Activated CD4-positive, alpha-beta memory T cell treated with anti-CD3 and anti-CD28 coated beads for 36 hours (primary cell): ENCODE measurements around the gene HSD17B12. TPM values are rescaled to one million over a fixed set of nuclear protein-coding genes. Genes with fewer than 3 reads are reported as not detected.

Experiments
- CTCF ChIA-PET: fragments of 350-600 bp; sonication (Branson Sonifier 250); formaldehyde crosslinking; loops from one replicate; lab custom pipeline; 2021; ENCODE audit warnings: antibody characterized with exemption, inconsistent platforms; lab: Charles Lee
- POLR2A ChIA-PET: fragments of 350-600 bp; sonication (Branson Sonifier 250); formaldehyde crosslinking; loops from one replicate; lab custom pipeline; 2021; ENCODE audit warnings: antibody characterized with exemption; lab: Charles Lee
- DNase-seq: peaks from one replicate; pipeline ENCODE4 v3.0.0-alpha.2; 2020
- H3K27ac Mint-ChIP-seq: one replicate; pipeline ENCODE4 v1.8.0; 2021; ENCODE audit warnings: mixed read lengths
- H3K27me3 Mint-ChIP-seq: one replicate; pipeline ENCODE4 v1.8.0; 2021; ENCODE audit warnings: mixed read lengths
- H3K36me3 Mint-ChIP-seq: one replicate; pipeline ENCODE4 v1.8.0; 2021; ENCODE audit warnings: mixed read lengths
- H3K4me1 Mint-ChIP-seq: one replicate; pipeline ENCODE4 v1.8.0; 2021; ENCODE audit warnings: low read depth, mixed read lengths
- H3K4me3 Mint-ChIP-seq: one replicate; pipeline ENCODE4 v1.8.0; 2021; ENCODE audit warnings: mild to moderate bottlenecking, mixed read lengths
- H3K9me3 Mint-ChIP-seq: one replicate; pipeline ENCODE4 v1.8.0; 2021; ENCODE audit warnings: mixed read lengths
- intact Hi-C: fragments of 100-400 bp; cut with micrococcal nuclease; formaldehyde crosslinking; loops from one replicate; pipeline ENCODE4 v1.15.1; 2023
- total RNA-seq, 2 experiments: library from RNA; stranded (reverse); gene quantifications; one replicate each; pipeline ENCODE4 v1.2.3, GENCODE V29; 2021

Gene HSD17B12
- total RNA-seq, 2 experiments from 2014 or later, result 32.8 to 35.3 TPM

GRCh38 chr11:43879789-43880639 lies 199.5 kb downstream of the HSD17B12 start:
- no peak for DNase-seq
- Mint-ChIP-seq H3K4me3 (peak overlapping the region; percentile 93), H3K27ac (peak overlapping the region; percentile 72), H3K27me3 (peaks cover 17% of the 10 kb centered on the region), H3K4me1 (peaks cover 23% of the 10 kb centered on the region), H3K36me3 (peaks cover 20% of the 10 kb centered on the region), H3K9me3 (no peaks in the 10 kb centered on the region)
- ChIA-PET POLR2A (no interaction called here), CTCF (interaction anchor here (0.6 to 1.9 kb wide), 3 partner anchors 9 to 10 kb away, joined by 3 to 15 read pairs (median 3); no protein-coding TSS in a partner anchor)
- intact Hi-C loops, result loop anchor here (1.0 to 5.0 kb wide), 3 partner anchors 11 to 48 kb away; no protein-coding TSS in a partner anchor

GRCh38 chr11:43880640-43881159 lies 200.2 kb downstream of the HSD17B12 start, which contains the start of gene ALKBH3:
TSS of gene ALKBH3 (plus strand) at chr11:43880831. CDS start at chr11:43882653, 1,822 bp downstream.
- intact Hi-C loops, result loop anchor here (1.0 to 5.0 kb wide), 3 partner anchors 11 to 48 kb away; no protein-coding TSS in a partner anchor
- Mint-ChIP-seq H3K4me1 (peaks cover 23% of the 10 kb centered on the region), H3K27ac (peak within 1 kb of the TSS; percentile 72), H3K36me3 (peaks cover 27% of the 10 kb centered on the region), H3K9me3 (no peaks in the 10 kb centered on the region), H3K4me3 (peak within 1 kb of the TSS; percentile 93), H3K27me3 (peaks cover 10% of the 10 kb centered on the region)
- ChIA-PET POLR2A (interaction anchor here (1.2 kb wide), 1 partner anchor 11 kb away, joined by 5 read pairs; no protein-coding TSS in a partner anchor), CTCF (interaction anchor here (0.8 to 1.9 kb wide), 4 partner anchors 9 to 157 kb away, joined by 3 to 15 read pairs (median 4); no protein-coding TSS in a partner anchor)
- DNase-seq, result peak; percentile 94

- no peaks in the 10 kb centered on the region for H3K27me3 Mint-ChIP-seq
- no peak for DNase-seq
- ChIA-PET CTCF (interaction anchor here (0.9 to 1.2 kb wide), 5 partner anchors 11 to 201 kb away, joined by 3 to 6 read pairs (median 4); partner anchors contain the start of gene C11orf96), POLR2A (no interaction called here)
- H3K4me1 Mint-ChIP-seq, result no peaks in the 10 kb centered on the region
- intact Hi-C loops, result loop anchor here (10.0 kb wide), 1 partner anchor 172 kb away; the partner anchor contains the start of gene ACCS
- peaks cover 36% of the 10 kb centered on the region for H3K36me3 Mint-ChIP-seq
- H3K4me3 Mint-ChIP-seq, result no peak overlapping the region
- no peak overlapping the region for H3K27ac Mint-ChIP-seq
- H3K9me3 Mint-ChIP-seq, result no peaks in the 10 kb centered on the region
Observed at GRCh38 chr11:43892851-43893250, 212.3 kb downstream of the HSD17B12 start.

DNA sequence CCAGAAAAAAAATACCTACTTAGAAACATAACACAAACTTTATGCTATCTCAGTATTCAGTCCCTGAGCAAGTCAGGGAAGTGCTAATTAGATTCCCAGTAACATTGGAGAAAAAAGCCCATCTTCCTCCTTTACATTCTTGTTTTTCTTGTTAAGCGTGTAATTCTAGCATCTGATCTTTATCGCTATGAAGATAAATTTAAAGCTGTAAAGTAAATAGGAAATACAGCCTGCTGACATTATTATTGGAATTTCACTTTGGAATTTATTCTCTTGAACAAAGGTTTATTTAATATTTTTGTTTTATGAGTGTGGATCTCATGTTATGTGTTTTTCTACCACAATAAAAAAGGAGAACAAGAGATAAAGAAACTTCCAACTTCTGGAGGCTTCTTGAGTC lies 214.0 kb downstream of the HSD17B12 start:
- POLR2A ChIA-PET, result no interaction called here
- intact Hi-C loops, result loop anchor here (10.0 kb wide), 1 partner anchor 170 kb away; the partner anchor contains the start of gene ACCS
- no peaks in the 10 kb centered on the region for H3K4me1 Mint-ChIP-seq
- H3K27me3 Mint-ChIP-seq, result no peaks in the 10 kb centered on the region
- no peak overlapping the region for H3K27ac Mint-ChIP-seq
- no peak for DNase-seq
- CTCF ChIA-PET, result no interaction called here
- H3K4me3 Mint-ChIP-seq, result no peak overlapping the region
- no peaks in the 10 kb centered on the region for H3K9me3 Mint-ChIP-seq
- H3K36me3 Mint-ChIP-seq, result peaks cover 40% of the 10 kb centered on the region

GRCh38 chr11:43895601-43896000 lies 215.1 kb downstream of the HSD17B12 start:
- H3K27me3 Mint-ChIP-seq, result no peaks in the 10 kb centered on the region
- intact Hi-C loops, result loop anchor here (10.0 kb wide), 1 partner anchor 169 kb away; the partner anchor contains the start of gene ACCS
- CTCF ChIA-PET, result interaction anchor here (1.0 kb wide), 1 partner anchor 200 kb away, joined by 3 read pairs; the partner anchor contains the start of gene EXT2
- no peak overlapping the region for H3K4me3 Mint-ChIP-seq
- no peak for DNase-seq
- no peaks in the 10 kb centered on the region for H3K4me1 Mint-ChIP-seq
- POLR2A ChIA-PET, result no interaction called here
- H3K27ac Mint-ChIP-seq, result no peak overlapping the region
- peaks cover 34% of the 10 kb centered on the region for H3K36me3 Mint-ChIP-seq
- H3K9me3 Mint-ChIP-seq, result no peaks in the 10 kb centered on the region

DNA sequence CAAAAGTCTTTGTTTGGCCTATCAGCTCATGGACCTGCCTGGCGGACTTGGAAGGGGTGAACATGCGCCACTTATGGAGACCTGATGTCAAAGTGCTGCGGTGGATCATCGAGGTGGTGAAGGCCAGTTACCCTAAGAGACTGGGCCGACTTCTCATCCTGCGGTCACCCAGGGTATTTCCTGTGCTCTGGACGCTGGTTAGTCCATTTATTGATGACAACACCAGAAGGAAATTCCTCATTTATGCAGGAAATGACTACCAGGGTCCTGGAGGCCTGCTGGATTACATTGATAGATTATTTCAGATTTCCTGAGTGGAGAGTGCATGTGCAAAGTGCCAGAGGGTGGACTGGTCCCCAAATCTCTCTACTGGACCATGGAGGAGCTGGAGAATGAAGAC lies 218.0 kb downstream of the HSD17B12 start:
- DNase-seq, result no peak
- Mint-ChIP-seq H3K4me3 (no peak overlapping the region), H3K4me1 (no peaks in the 10 kb centered on the region), H3K9me3 (no peaks in the 10 kb centered on the region), H3K27ac (no peak overlapping the region), H3K36me3 (peaks cover 31% of the 10 kb centered on the region), H3K27me3 (no peaks in the 10 kb centered on the region)
- intact Hi-C loops, result loop anchor here (10.0 kb wide), 1 partner anchor 166 kb away; the partner anchor contains the start of gene ACCS
- ChIA-PET CTCF (interaction anchor here (1.3 kb wide), 1 partner anchor 9 kb away, joined by 9 read pairs; no protein-coding TSS in a partner anchor), POLR2A (no interaction called here)

DNA sequence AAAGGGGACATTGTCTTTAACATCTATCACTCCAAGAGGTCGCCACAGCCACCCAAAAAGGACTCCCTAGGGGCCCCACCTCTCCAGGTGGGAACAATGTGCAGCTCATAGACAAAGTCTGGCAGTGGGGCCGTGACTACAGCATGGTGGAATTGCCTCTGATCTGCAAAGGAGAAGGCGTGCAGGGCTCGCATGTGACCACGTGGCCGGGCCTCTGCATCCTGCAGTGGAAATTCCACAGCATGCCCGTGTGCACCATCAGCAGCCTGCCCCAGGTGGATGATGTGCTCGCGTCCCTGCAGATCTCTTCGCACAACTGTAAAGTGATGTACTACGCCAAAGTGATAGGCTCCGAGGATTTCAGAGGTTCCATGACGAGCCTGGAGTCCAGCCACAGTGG lies 218.6 kb downstream of the HSD17B12 start:
- POLR2A ChIA-PET, result no interaction called here
- peaks cover 31% of the 10 kb centered on the region for H3K36me3 Mint-ChIP-seq
- intact Hi-C loops, result loop anchor here (10.0 kb wide), 1 partner anchor 166 kb away; the partner anchor contains the start of gene ACCS
- no peaks in the 10 kb centered on the region for H3K27me3 Mint-ChIP-seq
- H3K27ac Mint-ChIP-seq, result no peak overlapping the region
- no peak overlapping the region for H3K4me3 Mint-ChIP-seq
- H3K9me3 Mint-ChIP-seq, result no peaks in the 10 kb centered on the region
- no peaks in the 10 kb centered on the region for H3K4me1 Mint-ChIP-seq
- CTCF ChIA-PET, result interaction anchor here (1.3 kb wide), 1 partner anchor 9 kb away, joined by 9 read pairs; no protein-coding TSS in a partner anchor
- no peak for DNase-seq

DNA sequence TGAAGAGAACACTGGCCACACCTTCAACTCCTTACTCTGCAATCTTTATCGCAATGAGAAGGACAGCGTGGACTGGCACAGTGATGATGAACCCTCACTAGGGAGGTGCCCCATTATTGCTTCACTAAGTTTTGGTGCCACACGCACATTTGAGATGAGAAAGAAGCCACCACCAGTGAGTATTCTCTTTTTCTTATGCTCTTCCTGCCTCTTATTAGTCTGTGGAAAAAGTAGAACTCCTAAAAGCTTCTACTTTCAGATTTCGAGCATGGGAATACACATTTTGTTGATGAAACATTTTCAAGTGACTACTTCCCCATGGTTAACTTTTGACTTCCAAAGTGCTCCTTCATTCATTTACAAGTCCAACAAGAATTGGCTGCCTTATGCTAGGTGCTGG lies 221.0 kb downstream of the HSD17B12 start:
- H3K36me3 Mint-ChIP-seq, result peaks cover 37% of the 10 kb centered on the region
- CTCF ChIA-PET, result no interaction called here

GRCh38 chr11:43903078-43903477 lies 222.5 kb downstream of the HSD17B12 start:
- no peak overlapping the region for H3K4me3 Mint-ChIP-seq
- H3K36me3 Mint-ChIP-seq, result peaks cover 38% of the 10 kb centered on the region
- intact Hi-C loops, result no loop called here
- ChIA-PET POLR2A (no interaction called here), CTCF (interaction anchor here (1.7 to 3.9 kb wide), 2 partner anchors 11 to 14 kb away, joined by 4 to 19 read pairs; no protein-coding TSS in a partner anchor)
- no peaks in the 10 kb centered on the region for H3K27me3 Mint-ChIP-seq
- no peak for DNase-seq
- H3K9me3 Mint-ChIP-seq, result no peaks in the 10 kb centered on the region
- H3K4me1 Mint-ChIP-seq, result peaks cover 17% of the 10 kb centered on the region
- H3K27ac Mint-ChIP-seq, result no peak overlapping the region

More for the DNA sequence above, 221.0 kb downstream of the HSD17B12 start:
- POLR2A ChIA-PET, result no interaction called here
- DNase-seq, result no peak
- intact Hi-C loops, result no loop called here
- H3K27me3 Mint-ChIP-seq, result no peaks in the 10 kb centered on the region
- H3K4me3 Mint-ChIP-seq, result no peak overlapping the region
- peaks cover 6% of the 10 kb centered on the region for H3K4me1 Mint-ChIP-seq
- H3K9me3 Mint-ChIP-seq, result no peaks in the 10 kb centered on the region
- no peak overlapping the region for H3K27ac Mint-ChIP-seq

- no peaks in the 10 kb centered on the region for H3K27me3 Mint-ChIP-seq
Observed at GRCh38 chr11:43903969-43904368, 223.4 kb downstream of the HSD17B12 start.

DNA sequence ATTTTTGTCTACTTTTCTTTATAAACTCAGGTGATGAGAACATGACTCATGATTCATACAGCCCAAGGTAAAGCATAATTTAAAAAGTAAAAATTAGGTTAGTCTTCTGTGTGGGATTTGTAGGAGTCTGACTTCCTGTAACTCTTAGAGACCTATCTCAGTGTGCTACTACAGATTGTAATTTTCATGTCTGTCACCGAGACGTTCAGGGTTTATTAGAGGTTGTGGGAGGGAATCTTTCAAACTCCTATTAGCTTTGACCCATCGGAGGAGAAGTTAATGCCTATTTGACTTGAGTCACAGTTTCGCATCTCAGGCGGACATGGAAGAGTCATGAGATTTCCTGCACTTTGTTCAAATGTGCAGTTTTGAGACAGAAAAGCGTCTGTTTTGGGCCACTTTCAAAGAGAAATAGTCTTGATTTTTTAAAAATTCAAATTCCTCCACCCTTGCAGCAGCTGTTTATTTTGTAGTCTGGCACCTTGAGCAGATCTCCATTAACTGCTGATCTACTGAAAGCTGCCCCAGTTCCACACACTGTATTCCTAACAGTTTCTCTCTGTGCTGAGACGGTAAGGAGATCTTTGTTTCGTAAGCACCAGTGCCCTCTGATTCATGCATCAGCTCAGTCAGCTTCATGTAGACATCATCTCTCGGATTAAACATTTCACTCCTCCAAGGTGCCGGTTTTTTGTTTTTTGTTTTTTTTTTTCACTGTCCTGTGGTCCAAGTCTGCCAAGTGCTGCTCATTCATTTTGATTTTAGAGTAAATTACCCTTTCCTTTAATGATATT lies 224.4 kb downstream of the HSD17B12 start:
- ChIA-PET POLR2A (no interaction called here), CTCF (interaction anchor here (3.9 kb wide), 1 partner anchor 16 kb away, joined by 19 read pairs; no protein-coding TSS in a partner anchor)
- Mint-ChIP-seq H3K27me3 (no peaks in the 10 kb centered on the region), H3K36me3 (peaks cover 43% of the 10 kb centered on the region), H3K9me3 (no peaks in the 10 kb centered on the region), H3K4me3 (no peak overlapping the region), H3K27ac (no peak overlapping the region), H3K4me1 (peaks cover 17% of the 10 kb centered on the region)
- no peak for DNase-seq
- intact Hi-C loops, result no loop called here

More at GRCh38 chr11:43903969-43904368, 223.4 kb downstream of the HSD17B12 start:
- H3K4me1 Mint-ChIP-seq, result peaks cover 17% of the 10 kb centered on the region
- H3K27ac Mint-ChIP-seq, result no peak overlapping the region
- H3K9me3 Mint-ChIP-seq, result no peaks in the 10 kb centered on the region
- intact Hi-C loops, result no loop called here
- CTCF ChIA-PET, result interaction anchor here (1.7 to 3.9 kb wide), 2 partner anchors 11 to 15 kb away, joined by 4 to 19 read pairs; no protein-coding TSS in a partner anchor
- POLR2A ChIA-PET, result no interaction called here
- no peak overlapping the region for H3K4me3 Mint-ChIP-seq
- DNase-seq, result no peak
- peaks cover 37% of the 10 kb centered on the region for H3K36me3 Mint-ChIP-seq
